CD4-positive, alpha-beta T cell treated with Interleukin-10 for 1 hour (primary cell): ENCODE results near the gene ZBTB38.

ENCODE experiments used
- DNase-seq: peaks from one replicate; pipeline ENCODE4 v3.0.0-alpha.2; 2020

Gene ZBTB38

GRCh38 chr3:141370065-141370533 lies 1.8 kb downstream of the ZBTB38 start:
- DNase-seq: peak; percentile 92

GRCh38 chr3:141371882-141372281 lies 3.6 kb downstream of the ZBTB38 start:
- no peak for DNase-seq

GRCh38 chr3:141372656-141373055 lies 4.4 kb downstream of the ZBTB38 start:
- no peak for DNase-seq

DNA sequence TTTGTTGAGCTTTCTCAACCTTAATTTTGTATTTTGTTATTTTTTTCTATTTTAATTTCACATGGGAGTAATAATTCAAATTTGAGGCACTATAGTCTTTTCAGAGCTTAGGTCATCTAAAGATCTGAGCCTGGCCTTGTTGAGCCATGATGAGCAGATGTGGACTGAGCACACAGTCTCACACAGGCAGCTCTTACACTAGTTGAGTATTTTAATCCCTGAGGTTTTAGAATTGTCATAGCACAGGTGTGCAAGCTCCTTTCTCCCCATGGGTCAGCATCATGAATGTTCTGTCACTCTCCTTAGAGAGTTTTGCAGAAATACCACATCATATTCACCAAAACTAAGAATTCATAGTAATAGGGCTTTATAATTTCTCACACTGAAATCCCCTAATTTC lies 4.9 kb downstream of the ZBTB38 start:
- DNase-seq: no peak

GRCh38 chr3:141373768-141374526 lies 5.6 kb downstream of the ZBTB38 start:
- DNase-seq: no peak

DNA sequence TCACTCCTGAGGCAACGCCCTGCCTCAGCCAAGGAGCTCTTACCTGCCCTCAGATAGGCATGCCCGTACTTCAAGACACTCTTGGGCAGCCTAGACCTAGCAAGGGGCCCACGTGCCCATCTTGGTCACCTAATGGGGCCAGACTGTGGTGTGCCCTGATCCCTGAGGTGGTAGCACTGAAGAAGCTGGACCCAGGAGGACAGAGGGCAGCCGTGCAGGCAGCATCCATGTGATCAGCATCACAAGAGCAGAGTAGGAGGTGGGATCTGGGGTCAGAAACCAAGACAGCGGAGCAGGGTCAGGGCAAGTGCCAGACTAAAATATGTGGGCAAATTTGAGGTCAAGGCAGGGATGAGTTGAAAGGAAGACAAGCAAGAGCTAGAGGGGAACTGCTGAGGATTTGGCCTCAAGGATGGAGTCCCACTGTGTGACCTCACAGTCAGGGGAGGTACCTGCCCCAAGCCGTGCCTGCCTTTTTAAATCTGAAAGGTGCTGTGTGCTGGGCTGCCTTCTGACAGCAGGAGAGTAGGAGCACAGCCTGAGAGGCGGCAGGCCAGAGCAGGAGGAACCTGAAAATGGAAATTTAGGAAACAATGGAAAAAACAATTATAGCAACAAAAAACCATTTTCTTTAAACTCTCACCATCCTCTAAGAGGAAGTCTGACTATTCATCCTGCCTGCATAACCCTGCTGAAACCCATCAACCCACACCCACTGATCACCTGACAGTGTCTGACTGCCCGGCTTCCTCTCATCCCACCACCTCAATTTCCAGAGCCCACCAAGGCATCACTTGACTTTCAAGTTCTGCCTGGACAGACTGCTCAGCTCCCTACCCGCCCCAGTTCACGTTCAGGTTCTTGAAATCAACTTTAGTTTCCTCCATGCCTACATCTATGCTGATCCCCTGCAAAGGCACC lies 7.3 kb downstream of the ZBTB38 start:
- DNase-seq: no peak

- DNase-seq: no peak
Measured at GRCh38 chr3:141377377-141377776, 9.1 kb downstream of the ZBTB38 start.

GRCh38 chr3:141378556-141378955 lies 10.3 kb downstream of the ZBTB38 start:
- DNase-seq: no peak

DNA sequence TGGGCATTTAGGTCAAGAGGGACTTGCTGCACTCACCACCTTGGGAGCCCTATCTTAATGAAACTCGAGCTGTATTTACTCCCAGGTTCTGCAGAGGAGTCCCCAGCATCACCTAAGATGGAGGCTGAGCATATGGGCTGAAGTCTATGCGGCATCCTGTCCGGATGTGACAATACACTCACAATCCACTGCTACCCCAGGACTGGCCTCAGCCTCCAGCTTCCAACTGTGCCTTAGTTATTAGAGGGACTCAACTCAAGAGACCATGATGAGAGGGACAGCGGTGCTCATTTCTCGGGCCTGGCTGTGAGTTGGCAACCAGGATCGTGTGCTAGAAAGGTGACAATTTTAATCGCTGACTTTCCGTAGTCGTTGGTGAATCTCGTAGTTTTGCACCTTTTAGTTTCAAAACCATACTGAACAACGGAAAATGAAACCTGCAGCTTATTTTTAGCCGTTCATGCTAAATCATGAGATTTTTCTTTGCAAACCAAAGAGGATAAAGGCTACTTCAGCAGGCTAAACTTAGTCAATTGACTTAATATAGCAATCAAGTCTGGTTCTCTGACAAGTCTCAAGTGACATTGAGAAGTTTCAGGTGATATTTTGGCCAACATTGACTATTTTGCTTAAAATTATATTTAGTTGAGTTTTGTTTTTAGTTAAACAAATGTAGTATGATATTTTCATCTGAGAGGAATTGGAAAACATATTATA lies 11.1 kb downstream of the ZBTB38 start:
- peak; percentile 52 for DNase-seq

DNA sequence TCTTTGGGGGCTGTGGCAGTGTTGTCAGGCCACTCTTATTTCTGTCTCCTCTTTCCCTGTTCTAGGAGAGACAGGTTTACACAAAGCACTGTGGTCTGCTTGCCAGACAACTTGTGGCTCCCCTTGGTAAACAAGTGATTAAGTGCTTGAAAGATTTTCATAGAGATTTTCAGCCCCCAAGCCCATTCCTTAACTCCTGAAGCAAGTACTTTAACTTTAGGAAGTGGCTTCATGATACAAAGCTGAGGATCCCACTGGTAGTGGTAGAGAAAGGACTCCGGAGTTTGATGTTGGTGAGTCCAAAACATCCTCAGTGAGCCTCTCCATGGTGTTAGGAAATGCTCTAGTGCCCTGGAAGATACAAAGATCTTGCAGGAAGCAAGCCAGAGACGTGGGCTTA lies 12.0 kb downstream of the ZBTB38 start:
- no peak for DNase-seq

- DNase-seq: no peak
Measured at GRCh38 chr3:141380987-141381386, 12.7 kb downstream of the ZBTB38 start.

DNA sequence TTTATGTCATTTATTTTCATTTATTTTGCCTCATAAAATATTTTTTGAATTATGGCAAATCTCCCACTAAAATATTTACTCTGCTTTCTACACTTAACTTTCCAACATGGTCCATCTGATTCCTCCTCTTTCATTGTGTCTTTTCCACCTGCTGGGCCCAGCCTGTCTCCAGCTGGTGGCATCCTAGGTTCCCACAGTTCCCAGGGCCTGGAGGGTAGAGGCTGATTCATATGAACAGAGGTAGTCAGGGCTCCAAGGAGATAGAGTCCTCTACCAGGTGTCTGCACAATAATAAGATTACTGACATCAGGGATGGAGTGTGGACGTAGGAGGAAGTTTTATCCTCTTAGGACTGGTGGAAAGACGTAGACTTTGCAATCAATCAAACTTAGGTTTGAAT lies 14.3 kb downstream of the ZBTB38 start:
- DNase-seq: no peak

DNA sequence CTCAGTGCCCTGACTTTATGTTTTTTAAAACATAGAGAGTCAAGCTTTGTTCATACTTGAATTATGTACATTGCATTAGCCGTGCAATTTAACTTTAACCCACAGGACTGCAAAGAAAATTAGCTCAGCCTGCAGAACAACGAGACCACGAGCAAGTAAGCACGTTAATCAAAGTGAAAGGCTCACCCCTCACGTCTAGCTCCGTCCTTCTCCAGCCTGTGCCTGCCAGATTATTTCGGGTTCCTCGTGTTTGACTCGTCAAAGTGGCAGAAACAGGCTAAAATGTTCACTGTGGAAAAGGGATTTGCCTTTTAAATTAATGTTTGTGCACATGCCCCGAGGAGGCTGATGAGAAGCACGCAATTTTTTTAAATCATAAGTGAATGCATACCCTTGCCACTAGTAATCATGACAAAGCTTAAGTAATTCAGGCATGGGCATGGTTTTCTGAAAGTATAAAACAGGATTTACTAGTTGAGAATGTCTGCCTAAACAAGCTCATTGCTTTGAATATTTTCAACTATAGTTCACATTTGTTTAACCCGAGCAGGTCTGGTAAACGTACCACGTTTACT lies 15.3 kb downstream of the ZBTB38 start:
- no peak for DNase-seq

DNA sequence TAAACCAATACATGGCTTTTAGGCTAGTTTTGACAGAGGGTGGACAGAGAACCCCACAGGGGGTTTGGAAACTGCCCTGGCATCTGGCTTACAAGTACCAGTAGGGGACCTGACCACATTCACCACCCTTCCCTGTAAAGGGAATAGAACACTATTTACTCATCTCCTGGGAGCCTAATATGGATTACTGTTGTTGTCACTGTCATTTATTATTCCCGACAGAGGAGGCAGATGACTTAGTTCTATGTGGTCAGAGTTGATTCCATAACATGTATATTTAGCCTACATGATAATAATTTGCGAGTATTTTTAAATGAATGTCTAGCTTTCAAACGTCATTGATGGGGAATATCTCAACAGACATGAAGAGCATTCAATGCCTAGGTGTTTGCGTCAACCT lies 15.9 kb downstream of the ZBTB38 start:
- no peak for DNase-seq

GRCh38 chr3:141384575-141384974 lies 16.3 kb downstream of the ZBTB38 start:
- DNase-seq: no peak

DNA sequence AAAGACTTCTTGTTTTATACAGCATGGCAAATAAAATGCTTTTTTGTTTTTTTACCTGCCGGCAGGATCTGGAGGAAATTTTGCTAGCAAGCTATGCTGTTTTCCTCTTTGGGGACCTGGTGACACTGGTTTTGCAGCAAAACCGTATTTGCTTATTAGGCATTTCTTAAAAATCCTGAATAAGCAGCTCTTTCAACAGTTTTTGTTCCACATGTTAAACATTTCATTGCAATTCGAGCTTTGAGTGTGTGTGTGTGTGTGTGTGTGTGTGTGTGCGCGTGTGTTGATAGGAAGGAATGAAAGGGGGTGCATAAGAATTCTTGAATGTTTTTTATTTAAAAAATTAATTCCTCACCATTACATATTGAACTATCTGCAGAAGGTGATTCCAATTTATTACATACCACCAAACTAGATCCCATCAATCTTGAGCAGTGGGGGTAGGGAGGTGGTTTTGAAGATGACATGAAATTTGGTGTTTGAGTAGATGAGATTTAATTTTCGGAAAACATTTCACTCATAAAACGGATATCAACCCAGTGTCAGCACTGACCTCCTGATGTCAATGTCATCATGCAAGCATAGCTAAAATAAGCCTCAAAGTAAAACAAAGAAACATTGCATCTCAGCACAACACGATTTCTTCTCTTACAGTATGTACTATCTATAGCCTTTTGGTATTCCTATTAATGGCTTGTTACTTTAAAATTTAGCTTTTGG lies 17.3 kb downstream of the ZBTB38 start:
- DNase-seq: no peak

- DNase-seq: no peak
Measured at GRCh38 chr3:141386126-141386488, 17.8 kb downstream of the ZBTB38 start.

GRCh38 chr3:141386611-141387111 lies 18.4 kb downstream of the ZBTB38 start:
- no peak for DNase-seq

GRCh38 chr3:141387516-141387915 lies 19.2 kb downstream of the ZBTB38 start:
- no peak for DNase-seq

- DNase-seq: no peak
Measured at GRCh38 chr3:141388395-141388794, 20.1 kb downstream of the ZBTB38 start.

GRCh38 chr3:141388823-141389621 lies 20.7 kb downstream of the ZBTB38 start:
- DNase-seq: peak; percentile 28
